GM18868 (cell line): ENCODE results near the gene IQSEC1.

ENCODE experiments used
- ATAC-seq: cut with Tn5 transposase; IDR thresholded peaks from one replicate; pipeline ENCODE4 v1.9.1; 2021; ENCODE audit warnings: mild to moderate bottlenecking, moderate library complexity; ENCODE audit not compliant: unreplicated experiment

The IQSEC1 gene

DNA sequence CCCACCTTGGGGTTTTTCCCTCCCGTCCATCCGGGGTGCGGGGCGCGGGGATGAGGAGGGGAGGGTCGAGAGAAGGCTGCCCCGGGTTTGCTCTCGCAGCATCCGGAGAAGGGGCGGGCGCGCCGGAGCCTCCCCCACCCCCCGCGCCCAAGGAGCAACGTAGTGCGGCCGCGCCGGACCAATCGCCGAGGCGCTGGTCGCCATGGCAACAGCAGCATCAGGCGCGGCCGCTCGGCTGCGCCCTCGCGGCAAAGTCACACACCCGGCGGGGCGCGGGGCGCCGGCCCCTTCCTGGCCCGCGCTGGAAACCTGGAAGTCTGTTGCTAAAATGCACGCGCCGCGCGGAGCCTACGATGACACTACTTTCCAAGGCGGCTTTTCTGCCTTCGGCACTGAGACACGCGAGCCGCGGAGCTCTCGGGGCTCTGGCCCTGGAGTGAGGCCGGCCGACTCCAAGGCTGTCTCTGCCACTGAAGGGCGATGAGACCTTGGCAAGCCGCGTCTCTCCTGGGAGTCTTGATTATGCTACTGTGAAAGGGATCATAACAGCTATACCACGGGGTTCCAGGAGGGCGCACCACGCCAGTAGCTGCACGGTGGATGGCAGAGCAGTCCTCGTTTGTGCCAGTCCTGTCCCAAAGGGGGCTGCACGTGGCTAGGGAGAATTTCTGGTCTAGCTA, at the start of gene IQSEC1:
IQSEC1 (minus strand) TSS at position 104 of the 680 bp plus-strand sequence. CDS start 415 bp downstream, outside the sequence.
- ATAC-seq = peak; percentile 74

DNA sequence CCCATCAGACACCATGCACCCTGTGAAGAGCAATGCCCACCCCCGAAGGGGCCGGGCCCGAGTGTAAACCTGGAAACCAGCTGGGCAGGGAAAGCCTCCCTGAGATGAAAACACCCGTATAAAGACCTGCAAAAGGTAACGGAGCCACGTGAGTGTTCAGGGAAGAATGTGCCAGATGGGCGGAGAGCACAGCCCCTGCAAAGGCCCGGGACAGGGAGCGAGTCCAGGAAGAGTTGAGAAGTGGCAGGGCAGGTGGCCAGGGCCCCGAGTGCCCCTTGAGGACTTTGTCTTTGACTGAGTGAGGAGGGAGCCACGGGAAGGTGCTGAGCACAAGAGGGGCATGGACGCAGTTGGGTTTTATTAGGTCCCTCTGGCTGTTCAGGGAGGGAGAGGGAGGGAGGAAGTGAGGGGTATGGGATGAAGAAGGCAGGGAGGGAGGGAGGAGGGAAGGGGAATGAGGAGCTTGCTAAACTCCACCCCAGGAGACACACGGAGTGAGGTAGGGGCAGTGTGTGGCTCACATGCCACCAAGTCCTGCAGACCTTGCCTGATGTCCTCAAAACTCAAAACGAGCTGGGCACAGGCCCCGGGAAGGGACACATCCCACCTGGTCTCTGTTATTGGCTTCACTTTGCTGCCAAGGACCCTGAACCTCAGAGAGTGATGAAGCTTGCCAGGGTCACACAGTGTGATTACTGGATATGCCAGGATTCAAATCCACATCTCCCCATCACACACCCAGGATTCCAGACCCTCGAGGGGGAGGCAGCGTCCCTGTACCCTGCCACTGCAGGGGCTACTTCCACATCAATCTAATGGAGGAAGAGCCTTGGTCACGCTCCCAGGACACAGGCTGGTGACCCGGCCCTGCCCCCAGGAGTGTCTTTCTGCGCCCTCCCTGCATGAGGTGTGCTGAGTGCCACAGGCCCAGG, 49.1 kb upstream of the IQSEC1 start:
- no peak for ATAC-seq

DNA sequence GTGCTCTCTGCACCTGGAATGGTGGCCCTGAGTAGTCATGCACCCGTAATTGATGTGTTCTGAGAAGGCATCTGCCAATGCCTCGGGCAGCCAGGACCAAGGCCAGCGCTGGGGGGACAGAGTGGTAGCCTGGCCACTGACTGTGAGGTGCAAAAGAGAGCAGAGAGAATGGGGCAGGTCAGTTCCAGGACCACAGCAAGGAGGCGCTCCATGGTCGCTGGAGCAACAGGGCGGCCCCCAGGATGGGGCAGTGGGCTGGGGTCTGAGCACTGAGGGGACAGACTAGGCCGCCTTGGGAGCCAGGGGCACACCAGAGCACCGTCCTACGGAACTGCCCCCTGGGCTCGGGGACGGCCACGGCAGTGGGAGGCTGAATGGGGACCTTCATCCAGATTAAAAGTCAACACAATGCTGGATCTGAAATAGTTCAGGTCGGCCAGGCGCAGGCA, 48.3 kb upstream of the IQSEC1 start:
- ATAC-seq = no peak

DNA sequence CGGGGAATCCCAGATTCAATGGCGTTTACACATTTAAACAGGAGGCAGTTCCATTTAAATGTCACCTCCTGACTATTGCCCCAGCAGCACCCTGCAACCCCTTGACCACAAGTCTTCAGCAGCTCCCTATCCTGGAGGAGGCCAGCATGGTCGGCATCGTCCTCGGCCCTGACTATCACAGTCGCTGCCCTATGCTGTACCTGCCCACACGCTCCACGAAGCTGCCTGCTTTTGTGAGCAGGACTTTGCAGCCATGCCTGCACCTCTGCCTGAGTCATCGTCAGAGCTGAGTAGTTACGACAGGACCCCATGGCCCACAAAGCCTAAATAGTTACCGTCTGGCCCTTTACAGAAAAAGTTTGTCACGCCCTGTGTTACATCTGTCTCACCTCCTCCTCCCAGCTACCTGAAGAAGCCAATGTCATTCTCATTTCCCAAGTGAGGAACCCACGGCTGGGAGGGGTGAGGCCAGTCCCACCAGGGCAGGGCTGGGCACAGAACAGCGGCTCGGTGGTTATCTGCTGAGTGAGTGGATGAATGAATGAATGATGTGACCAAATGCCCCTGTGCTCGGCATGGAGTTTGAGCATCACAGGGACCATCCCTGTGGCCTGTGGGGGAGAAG, 47.8 kb upstream of the IQSEC1 start:
- no peak for ATAC-seq

DNA sequence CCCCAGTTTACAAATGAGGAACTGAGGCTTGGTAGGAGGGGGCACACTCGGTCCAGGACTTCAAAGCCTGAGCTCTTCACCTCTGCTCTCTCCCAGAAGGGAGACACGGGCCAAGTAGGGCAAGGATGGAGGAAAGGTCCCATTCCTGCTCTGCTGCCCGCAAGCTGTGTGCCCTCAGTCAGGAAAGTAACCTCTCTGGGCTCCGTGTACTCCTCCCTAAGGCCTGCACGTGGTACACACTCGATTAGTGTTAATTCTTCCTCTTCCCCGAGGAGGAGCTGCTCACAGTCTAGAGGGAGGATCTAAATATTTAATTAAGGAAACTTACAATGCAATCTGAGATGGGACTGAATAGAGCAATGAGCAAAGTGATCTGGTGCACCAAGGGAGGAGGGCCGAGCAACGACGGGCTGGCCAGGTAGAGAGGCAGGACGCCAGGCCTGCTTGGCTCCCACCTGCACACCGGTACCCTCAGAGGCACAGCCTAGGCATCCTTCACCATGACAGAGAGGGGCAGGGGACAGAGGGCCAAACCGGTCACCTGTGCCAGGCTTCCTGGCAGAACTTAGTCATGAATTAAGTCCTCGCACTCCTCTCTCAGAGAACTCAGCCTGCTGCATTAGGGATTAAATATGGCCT, 47.2 kb upstream of the IQSEC1 start:
- ATAC-seq = no peak

DNA sequence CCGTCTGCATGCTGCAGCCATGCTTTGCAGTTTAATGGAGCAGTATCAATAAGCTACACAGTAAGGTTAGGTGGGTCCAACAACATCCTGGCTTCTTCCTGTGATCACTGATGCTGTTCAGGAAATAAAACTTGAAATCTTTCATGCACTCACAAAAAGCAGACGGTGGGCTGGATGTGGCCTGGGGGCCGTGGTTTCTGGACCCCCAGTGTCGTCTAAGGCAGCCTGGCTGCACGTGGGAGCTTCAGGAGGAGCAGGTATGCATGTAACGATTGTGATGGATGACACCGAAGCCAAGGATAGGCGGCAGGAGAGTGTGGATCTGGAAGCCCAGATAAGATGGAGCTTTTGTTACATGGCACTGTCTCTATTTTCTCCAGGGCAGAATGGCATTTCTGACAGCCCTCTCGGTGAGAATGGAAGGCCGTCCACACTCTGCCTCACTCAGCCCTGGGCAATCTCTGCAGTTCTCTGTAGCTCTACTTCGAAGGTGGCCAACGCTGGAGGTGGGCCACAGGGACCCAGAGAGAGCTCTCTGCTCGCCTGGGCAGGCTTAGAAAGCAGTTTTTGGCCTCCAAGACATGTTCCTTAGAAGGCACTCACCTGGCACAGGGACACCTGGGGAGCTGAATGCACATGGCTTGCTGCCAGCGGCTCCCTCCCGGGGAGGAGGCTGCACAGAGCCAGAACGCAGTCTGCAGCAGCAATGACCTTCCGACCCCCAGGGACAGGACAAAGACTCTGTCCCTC, 46.4 kb upstream of the IQSEC1 start:
- no peak for ATAC-seq

DNA sequence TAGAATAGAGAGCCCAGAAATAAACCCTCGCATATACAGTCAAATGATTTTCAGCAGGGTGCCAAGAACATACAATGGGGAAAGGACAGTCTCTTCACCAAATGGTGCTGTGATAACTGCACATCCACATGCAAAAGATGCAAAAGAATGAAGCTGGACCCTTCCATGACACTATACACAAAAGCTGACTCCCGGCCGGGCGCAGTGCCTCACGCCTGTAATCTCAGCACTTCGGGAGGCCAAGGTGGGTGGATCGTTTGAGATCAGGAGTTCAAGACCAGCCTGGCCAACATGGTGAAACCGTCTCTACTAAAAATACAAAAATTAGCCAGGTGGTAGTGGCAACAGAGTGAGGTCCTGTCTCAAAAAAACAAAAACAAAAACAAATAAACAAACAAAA, 43.2 kb upstream of the IQSEC1 start:
- no peak for ATAC-seq

DNA sequence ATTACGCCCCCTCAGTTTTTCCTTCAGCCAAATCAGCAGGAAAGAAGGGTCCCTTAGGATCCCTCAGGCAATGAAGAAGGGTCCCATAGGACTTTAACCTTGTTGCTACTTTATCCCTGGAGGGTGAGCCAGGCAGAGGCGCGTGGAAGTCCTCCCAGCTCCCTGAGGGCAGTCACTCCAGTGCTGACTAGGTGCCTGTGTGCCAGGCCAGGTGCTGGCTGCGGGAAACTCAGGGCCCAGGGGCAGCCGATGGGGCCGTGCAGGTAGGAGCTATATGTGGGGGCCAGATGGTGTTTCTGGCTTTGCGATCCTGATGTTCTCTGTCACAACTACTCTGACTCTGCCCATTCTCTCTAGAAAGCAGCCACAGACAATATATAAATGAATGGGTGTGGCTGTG, 42.8 kb upstream of the IQSEC1 start:
- no peak for ATAC-seq

DNA sequence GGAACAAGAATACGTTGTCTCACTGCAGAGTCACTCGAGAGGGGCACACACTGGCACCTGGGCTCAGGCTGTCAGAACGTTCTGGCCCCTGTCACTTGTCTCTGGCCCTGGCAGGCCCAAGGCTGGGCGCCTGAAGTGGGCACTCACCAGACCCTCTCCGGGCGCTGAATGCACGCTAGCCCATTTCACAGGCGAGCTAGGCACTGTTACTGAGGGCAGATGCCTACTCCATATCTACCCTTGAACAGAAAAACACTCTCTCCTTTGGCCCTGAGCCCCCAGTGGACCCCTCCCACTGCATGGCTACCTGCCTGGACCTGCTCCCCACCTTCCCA, 42.3 kb upstream of the IQSEC1 start:
- ATAC-seq = no peak

DNA sequence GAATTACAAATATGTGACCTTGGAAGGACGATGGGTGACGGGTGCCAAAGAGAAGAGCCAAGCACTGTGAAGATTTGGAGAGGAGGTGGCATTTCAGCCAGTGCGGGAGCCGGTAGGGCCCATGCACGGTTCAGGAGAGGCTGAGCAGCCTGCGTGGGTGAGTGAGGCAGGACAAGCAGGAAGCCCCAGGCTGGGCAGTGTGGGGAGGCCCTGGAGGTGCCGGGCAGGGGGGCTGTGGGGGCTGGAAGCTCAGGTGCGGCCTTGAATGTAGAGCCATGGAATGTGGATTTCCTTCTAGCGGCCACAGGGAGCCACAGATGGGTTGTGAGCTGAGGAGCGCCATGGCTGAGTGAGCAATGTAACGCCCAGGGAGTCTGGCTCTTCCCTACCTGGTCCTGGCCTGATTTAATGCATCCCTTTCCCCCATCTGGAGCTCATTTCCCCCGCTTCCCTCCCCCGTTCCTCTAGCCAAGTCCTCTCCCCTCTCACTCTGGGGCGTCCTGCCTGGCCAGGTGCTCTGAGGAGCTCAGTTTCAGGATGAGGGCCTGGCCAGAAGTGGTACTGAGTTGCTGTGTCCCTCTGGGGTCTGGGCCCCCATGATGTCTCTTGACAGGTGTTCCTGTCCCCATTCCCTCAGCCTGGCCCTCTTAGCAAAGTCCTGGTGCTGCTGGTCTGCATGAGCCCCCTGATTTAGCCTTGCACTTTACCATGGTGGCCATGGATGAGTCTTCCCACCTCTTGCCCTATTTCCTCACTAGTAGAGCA, 41.8 kb upstream of the IQSEC1 start:
- no peak for ATAC-seq

DNA sequence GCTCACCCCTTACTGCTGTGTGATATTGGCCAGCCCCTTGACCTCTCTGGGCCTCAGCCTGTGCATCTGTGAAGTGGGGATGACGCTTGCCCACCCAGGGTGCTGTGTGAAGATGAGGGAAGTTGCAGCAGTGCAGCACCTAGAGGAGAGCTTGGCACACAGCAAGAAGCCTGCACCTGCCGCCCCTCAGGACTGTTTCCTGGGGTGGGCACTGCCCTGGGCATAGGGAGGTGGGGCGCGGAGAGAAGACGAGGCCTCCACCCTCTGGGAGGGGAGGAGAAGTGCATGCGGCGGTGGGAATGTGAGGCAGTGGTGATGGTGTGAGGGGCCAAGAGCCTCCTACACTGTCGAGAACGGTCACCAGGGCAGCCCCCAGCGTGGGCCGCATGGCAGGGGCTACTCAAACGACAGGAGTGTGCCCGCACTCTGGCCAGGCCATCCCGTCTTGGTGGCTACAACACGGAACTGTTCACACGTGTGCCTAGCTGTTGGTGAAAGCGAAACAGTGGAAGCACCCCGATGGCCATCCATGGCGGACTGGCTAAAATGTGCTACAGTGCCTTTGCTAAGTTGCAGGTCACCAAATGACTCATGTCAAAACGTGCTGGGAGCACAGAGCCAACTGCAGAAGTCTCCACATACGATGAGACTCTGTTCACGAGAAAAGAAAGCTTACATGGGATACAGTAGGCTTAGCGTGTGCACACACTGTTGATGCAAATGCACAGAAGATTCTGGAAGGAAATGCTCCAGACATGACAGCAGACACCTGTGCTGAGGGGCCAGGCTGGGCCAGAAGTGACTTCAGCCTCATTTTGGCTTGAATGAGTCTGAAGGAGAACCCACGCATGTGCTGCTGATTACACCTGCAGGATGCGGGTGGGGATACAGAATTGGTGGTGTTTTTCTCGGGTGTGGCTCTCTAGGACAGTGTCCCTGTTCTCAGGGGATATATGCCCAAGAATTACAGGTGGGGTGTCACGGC, 40.4 kb upstream of the IQSEC1 start:
- ATAC-seq = no peak

DNA sequence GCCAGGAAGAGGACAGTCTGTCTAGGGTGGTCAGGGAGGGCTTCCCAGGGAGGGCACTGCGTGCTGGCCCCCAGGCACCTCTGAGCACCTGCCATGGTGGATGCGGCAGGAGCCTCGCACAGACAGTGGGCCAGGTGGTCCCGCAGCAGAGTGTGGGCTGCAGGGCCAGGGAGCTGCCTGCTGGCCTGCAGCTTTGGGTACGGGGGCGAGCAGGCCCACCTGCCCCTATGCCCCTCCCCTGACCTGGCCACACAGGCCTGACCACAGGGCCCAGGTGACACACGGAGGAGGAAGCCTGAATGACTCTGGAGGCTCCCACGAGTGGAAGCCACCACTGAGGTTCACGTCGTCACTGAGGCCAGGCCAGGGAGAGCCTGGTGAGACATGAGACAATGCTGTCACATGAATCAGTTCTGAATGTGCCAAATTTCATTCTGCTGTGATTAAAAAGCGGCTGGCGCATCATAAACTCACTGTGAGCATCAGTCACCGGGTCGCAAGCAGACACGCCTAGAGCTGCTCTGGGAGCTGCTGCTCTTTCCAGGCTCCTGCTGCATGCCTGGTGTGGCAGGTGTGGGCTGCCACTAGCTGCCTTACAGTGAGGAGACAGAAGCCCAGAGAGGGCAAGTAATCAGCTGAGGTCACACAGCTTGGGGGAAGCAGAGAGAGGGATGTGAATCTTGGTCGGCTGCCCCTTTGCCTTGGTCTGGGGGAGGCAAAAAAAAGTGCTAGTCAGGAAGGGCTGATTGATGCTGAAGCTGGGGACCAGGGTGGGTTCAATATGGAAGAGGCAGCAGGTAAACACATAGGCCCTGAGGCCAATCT, 39.5 kb upstream of the IQSEC1 start:
- no peak for ATAC-seq

DNA sequence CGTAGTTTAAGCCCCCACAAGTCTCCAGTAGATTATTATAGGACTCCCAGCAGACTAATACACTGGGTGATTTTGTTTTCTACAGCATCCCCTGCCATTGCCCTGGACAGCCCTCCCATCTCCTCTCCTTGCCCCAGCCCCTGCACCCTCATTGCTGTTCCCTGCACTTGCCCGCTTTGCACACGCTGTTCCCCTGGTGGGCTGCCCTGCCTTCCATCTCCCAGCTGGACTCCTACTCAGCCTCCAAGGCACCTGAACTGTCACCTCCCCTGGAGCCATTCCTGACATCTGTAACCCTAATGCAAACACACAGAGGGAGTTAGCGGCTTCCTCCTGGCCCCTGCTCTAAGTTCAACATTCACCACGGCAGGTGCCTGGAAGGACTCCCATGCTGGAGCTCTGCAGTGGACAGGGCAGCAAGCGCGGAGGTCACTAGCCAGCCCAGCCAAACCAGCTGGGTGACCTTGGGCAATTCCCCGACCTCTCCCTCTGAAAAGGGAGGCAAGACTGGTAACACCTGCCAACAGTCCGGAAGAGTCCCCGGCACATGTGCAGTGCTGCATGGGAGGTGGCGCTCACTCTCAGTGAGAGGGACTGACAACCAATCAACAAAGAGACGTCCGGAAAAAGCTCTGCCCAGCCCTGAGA, 38.8 kb upstream of the IQSEC1 start:
- ATAC-seq = no peak

DNA sequence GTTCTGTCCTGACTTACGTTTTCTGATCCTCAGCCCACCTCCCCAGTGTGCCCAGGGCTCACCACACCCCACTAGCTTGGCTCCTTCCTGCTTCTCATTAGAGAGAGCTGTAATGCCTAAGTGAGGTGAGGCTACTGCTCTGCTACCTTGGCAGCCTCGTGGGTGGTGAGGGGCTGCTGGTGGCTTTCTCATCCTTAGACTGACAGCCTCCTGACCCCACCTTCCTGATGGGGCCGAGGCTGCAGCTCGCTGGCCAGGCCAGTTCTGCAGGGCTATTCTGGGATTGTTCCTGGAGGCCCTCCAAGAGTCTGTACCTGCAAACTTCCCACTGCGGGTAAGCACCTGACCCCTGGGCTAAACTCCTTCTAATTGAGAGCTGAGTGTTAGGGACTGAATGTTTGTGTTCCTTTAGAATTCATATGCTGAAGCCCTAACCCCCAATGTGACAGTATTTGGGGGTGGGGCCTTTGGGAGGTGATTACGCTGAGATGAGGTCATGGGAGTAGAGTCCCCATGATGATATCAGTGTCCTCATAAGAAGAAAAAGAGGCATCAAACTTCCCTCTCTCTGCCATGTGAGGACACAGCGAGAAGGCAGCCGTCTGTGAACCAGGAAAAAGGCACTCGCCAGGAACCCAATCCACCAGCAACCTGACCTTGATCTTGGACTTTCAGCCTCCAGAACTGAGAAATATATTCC, 38.1 kb upstream of the IQSEC1 start:
- ATAC-seq = peak; percentile 32

DNA sequence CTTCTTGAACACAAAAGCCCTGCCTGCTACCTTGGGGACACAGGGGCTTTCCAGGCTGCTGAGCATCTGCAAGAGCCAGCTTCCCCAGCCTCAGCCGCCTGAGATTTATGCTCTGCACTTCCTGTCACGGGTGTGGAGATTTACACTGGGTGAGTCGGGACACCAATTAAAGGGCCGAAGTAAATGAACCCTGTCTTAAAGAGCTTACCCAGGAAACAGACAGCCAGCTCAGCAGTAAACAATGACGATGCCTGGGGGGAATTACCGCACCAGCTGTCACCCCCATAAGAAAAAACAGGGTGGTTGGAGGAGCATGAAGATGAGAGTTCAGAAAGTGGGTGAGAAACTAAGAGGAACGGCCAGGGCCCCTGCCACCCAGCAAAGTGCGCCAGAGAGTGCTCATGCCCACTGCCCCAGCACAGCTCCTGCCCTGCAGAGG, 37.5 kb upstream of the IQSEC1 start:
- ATAC-seq = peak; percentile 91

DNA sequence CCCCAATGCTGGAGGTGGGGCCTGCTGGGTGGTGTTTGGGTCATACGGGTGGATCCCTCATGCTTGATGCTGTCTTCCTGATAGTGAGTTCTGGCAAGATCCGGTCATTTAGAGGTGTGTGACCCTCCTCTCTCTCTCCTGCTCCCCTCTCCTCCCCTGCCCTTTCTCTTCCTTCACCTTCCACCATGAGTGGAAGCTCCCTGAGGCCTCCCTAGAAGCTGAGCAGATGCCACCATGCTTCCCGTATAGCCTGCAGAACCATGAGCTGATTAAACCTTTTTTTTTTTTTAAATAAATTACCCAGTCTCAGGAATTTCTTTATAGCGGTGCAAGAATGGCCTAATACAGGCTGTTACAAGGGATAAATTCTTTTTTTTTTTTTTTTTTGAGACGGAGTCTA, 36.3 kb upstream of the IQSEC1 start:
- ATAC-seq = no peak

DNA sequence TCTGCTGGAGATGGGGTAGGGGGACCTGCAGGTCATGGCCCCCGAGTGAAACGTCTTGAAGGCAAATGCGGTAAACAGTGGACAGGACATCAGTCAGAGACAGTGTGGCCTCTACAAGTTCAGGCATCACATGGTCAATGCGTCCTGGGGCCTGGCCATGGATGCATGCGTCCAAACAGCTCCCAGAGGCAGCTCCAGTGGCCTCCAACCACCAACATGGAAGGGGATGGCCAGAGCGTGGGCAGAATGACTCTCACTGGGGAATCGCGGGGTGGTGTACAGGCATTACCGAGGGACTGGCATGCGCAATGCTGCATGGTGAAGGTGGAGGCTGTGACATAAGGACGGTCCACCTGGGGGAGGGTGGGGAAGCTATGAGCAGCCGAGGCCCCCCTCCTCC, 35.6 kb upstream of the IQSEC1 start:
- ATAC-seq = no peak
